Endothelial cell of umbilical vein (primary cell): ENCODE results near the gene NGF. TPM values are rescaled to one million over a fixed set of nuclear protein-coding genes. Genes with fewer than 3 reads are reported as not detected.

Experiments used
- BruUV-seq: library from RNA; stranded (reverse); fragments of 400-500 nt; replicated peaks from 2 replicates; lab custom pipeline; 2021; lab: Mats Ljungman, UMichigan
- CTCF ChIA-PET: fragments of 300-600, 350-600 bp; sonication (Branson Sonifier 250); formaldehyde crosslinking; loops from one replicate; lab custom pipeline; 2021; ENCODE audit warnings: antibody characterized with exemption, inconsistent platforms; lab: Charles Lee
- POLR2A ChIA-PET: fragments of 300-600, 350-600 bp; sonication (Branson Sonifier 250); formaldehyde crosslinking; loops from one replicate; lab custom pipeline; 2021; ENCODE audit warnings: antibody characterized with exemption, inconsistent platforms; lab: Charles Lee
- DNase-seq: peaks from one replicate; pipeline ENCODE4 v3.0.0-alpha.2; 2011; ENCODE audit warnings: low read depth, low spot score
- FAIRE-seq: peaks from 2 replicates; lab custom pipeline; 2011; peaks lifted over from hg19 to GRCh38; lab: Jason Lieb, UNC
- H2AFZ ChIP-seq: 2 replicates; pipeline ENCODE4 v1.6.0; 2012; ENCODE audit warnings: low read depth, low read length, control low read depth, inconsistent platforms
- H3K27ac ChIP-seq: 2 replicates; pipeline ENCODE4 v1.5.1; 2011; ENCODE audit warnings: low read depth, mild to moderate bottlenecking, control low read depth, low read length, moderate library complexity; ENCODE audit not compliant: insufficient read depth
- H3K27me3 ChIP-seq, 2 experiments: 2 replicates each; pipeline versions ENCODE4 v1.6.0 to v1.6.1; 2011; ENCODE audit warnings: low read length in 2 of 2, mixed read lengths in 1 of 2; ENCODE audit not compliant: control insufficient read depth in 2 of 2, insufficient read depth in 2 of 2
- H3K36me3 ChIP-seq, 2 experiments: 2 replicates in 1 of 2; 3 replicates in 1 of 2; pipeline ENCODE4 v1.5.1; 2011; ENCODE audit warnings: low read length in 2 of 2, mild to moderate bottlenecking in 1 of 2, moderate library complexity in 1 of 2; ENCODE audit not compliant: control insufficient read depth in 2 of 2, insufficient read depth in 2 of 2; ENCODE audit errors: extremely low read depth in 1 of 2
- H3K4me1 ChIP-seq: 3 replicates; pipeline ENCODE4 v1.5.1; 2011; ENCODE audit warnings: mild to moderate bottlenecking, low read length; ENCODE audit not compliant: control insufficient read depth, insufficient read depth; ENCODE audit errors: extremely low read depth
- H3K4me2 ChIP-seq: 2 replicates; pipeline ENCODE4 v1.6.1; 2011; ENCODE audit warnings: low read length, control low read depth, mixed read lengths; ENCODE audit not compliant: insufficient read depth
- H3K4me3 ChIP-seq, 3 experiments: fragments of 200-600 bp in 1 of 3; sonication (generic), shearing (Covaris generic) in 1 of 3; replicated peaks in 1 of 3; 2 replicates each; pipeline ENCODE4 v1.5.1; 2011 to 2016; ENCODE audit warnings: control low read depth in 3 of 3, low read length in 3 of 3, mild to moderate bottlenecking in 2 of 3, inconsistent platforms in 1 of 3, low read depth in 1 of 3, moderate library complexity in 1 of 3; ENCODE audit not compliant: insufficient read depth in 1 of 3
- H3K79me2 ChIP-seq: 2 replicates; pipeline ENCODE4 v1.6.0; 2012; ENCODE audit warnings: low read length, inconsistent platforms; ENCODE audit not compliant: control insufficient read depth, insufficient read depth
- H3K9ac ChIP-seq: replicated peaks from 2 replicates; pipeline ENCODE3; 2011; ENCODE audit warnings: low read length, control low read depth; ENCODE audit not compliant: insufficient read depth; ENCODE audit errors: extremely low read depth
- H3K9me1 ChIP-seq: replicated peaks from 3 replicates; pipeline ENCODE4 v1.6.0; 2011; ENCODE audit warnings: mild to moderate bottlenecking, low read length; ENCODE audit not compliant: control insufficient read depth, insufficient read depth; ENCODE audit errors: extremely low read depth
- H3K9me3 ChIP-seq: replicated peaks from 2 replicates; pipeline ENCODE4 v1.5.1; 2012; ENCODE audit warnings: low read length, inconsistent platforms; ENCODE audit not compliant: control insufficient read depth, insufficient read depth
- H4K20me1 ChIP-seq: replicated peaks from 2 replicates; pipeline ENCODE3; 2011; ENCODE audit warnings: mild to moderate bottlenecking, low read length; ENCODE audit not compliant: control insufficient read depth, insufficient read depth; ENCODE audit errors: extremely low read depth
- CTCF ChIP-seq, 2 donors: IDR thresholded peaks; 1 replicate in 1 of 2; 2 replicates in 1 of 2; pipeline ENCODE4 v1.5.1; 2011; ENCODE audit warnings: low read length in 2 of 2, mild to moderate bottlenecking in 2 of 2, moderate library complexity in 2 of 2, control low read depth in 1 of 2, inconsistent platforms in 1 of 2, low read depth in 1 of 2; ENCODE audit not compliant: insufficient read depth in 1 of 2; ENCODE audit errors: extremely low read depth in 1 of 2
- EZH2 ChIP-seq: IDR thresholded peaks from 2 replicates; pipeline ENCODE4 v1.6.1; 2012; ENCODE audit warnings: borderline replicate concordance, low read depth, mild to moderate bottlenecking, moderate library complexity, low read length, inconsistent platforms; ENCODE audit not compliant: severe bottlenecking
- FOS ChIP-seq: IDR thresholded peaks from 2 replicates; pipeline ENCODE4 v1.6.1; 2011; ENCODE audit warnings: mild to moderate bottlenecking, low read length, moderate library complexity, borderline replicate concordance; ENCODE audit not compliant: insufficient read depth
- GATA2 ChIP-seq: IDR thresholded peaks from 2 replicates; pipeline ENCODE4 v1.7.0; 2011; ENCODE audit warnings: low read depth, mild to moderate bottlenecking, moderate library complexity, mixed read lengths, low read length; ENCODE audit not compliant: insufficient read length, insufficient read depth
- JUN ChIP-seq: IDR thresholded peaks from 2 replicates; pipeline ENCODE4 v1.6.1; 2011; ENCODE audit warnings: borderline replicate concordance, low read depth; ENCODE audit not compliant: insufficient read length, insufficient read depth
- MAX ChIP-seq: IDR thresholded peaks from 2 replicates; pipeline ENCODE4 v1.6.1; 2011; ENCODE audit not compliant: insufficient read depth, insufficient read length
- MYC ChIP-seq: IDR thresholded peaks from one replicate; pipeline ENCODE4 v1.6.1; 2011; ENCODE audit warnings: mild to moderate bottlenecking, low read depth, low read length
- POLR2A ChIP-seq: IDR thresholded peaks from 2 replicates; pipeline ENCODE4 v1.6.1; 2012; ENCODE audit warnings: low read depth, mild to moderate bottlenecking, control low read depth, low read length
- POLR2AphosphoS5 ChIP-seq: IDR thresholded peaks from 2 replicates; pipeline ENCODE4 v1.6.1; 2012; ENCODE audit warnings: low read depth, mild to moderate bottlenecking, control low read depth, low read length, moderate library complexity; ENCODE audit not compliant: insufficient read depth
- dilution Hi-C: fragments of 300-500 bp; cut with MboI; formaldehyde crosslinking; loops from one replicate; pipeline ENCODE4 v1.15.0; 2019; ENCODE audit warnings: low sequenced_read_pairs; ENCODE audit not compliant: extremely low pct_ligation_motif_present
- intact Hi-C: fragments of 100-400 bp; cut with micrococcal nuclease; formaldehyde crosslinking; loops from one replicate; pipeline ENCODE4 v1.10.0; 2022
- polyA plus RNA-seq, 4 experiments: library from polyadenylated mRNA; depleted of rRNA in 3 of 4; stranded (reverse) in 3 of 4; unstranded in 1 of 4; fragments of >200 nt; gene quantifications; 2 replicates each; pipeline versions ENCODE4 v1.2.1 to v1.2.3, GENCODE V29; 2011 to 2012; ENCODE audit warnings: missing spikeins in 1 of 4
- total RNA-seq: library from RNA; stranded (reverse); gene quantifications from 2 replicates; pipeline ENCODE4 v1.2.3, GENCODE V29; 2021

The NGF gene
- total and polyA plus RNA-seq, 2 donors (not counting 3 experiments of a cell fraction or from before 2014, with no cell fraction given), result not detected

GRCh38 chr1:115286431-115287205, 51.4 kb downstream of the NGF start:
- ChIA-PET CTCF (no interaction called here), POLR2A (no interaction called here)
- H3K27me3 ChIP-seq, result no peaks in the 10 kb centered on the region
- no peak overlapping the region for H3K9ac ChIP-seq
- BruUV-seq, result no TSS peak
- H3K4me2 ChIP-seq, result no peak overlapping the region
- no peaks in the 10 kb centered on the region for H3K9me3 ChIP-seq
- dilution Hi-C loops (no loop called here), intact Hi-C loops (no loop called here)
- no peak overlapping the region for H3K4me3 ChIP-seq
- no peak for FAIRE-seq
- TF ChIP-seq EZH2, result no peak
- no peak for TF ChIP-seq CTCF (IDR thresholded peaks at IDR 0.05; ENCODE audit: extremely low read depth in 1 of 2, insufficient read depth in 1 of 2, low read depth in 1 of 2, low read length in 2 of 2)
- no peak for TF ChIP-seq MAX
- no peak for TF ChIP-seq POLR2AphosphoS5
- TF ChIP-seq JUN, result no peak
- TF ChIP-seq MYC, result no peak
- no peak for TF ChIP-seq GATA2
- TF ChIP-seq FOS, result no peak
- TF ChIP-seq POLR2A, result no peak
- no peak overlapping the region for H2AFZ ChIP-seq
- H3K4me1 ChIP-seq, result no peaks in the 10 kb centered on the region
- no peaks in the 10 kb centered on the region for H4K20me1 ChIP-seq
- H3K79me2 ChIP-seq, result no peaks in the 10 kb centered on the region
- DNase-seq, result no peak
- H3K36me3 ChIP-seq, result no peaks in the 10 kb centered on the region
- H3K9me1 ChIP-seq, result no peaks in the 10 kb centered on the region
- H3K27ac ChIP-seq, result no peak overlapping the region
